Endothelial cell (in vitro differentiated cells): ENCODE results near the gene HLCS. TPM values are rescaled to one million over a fixed set of nuclear protein-coding genes. Genes with fewer than 3 reads are reported as not detected.

ENCODE experiments used
- DNase-seq: peaks from one replicate; pipeline ENCODE4 v3.0.0; 2021; ENCODE audit warnings: low spot score
- H3K27ac Mint-ChIP-seq: one replicate; pipeline ENCODE4 v1.8.0; 2021; ENCODE audit warnings: mixed read lengths, inconsistent platforms; ENCODE audit not compliant: unreplicated experiment
- H3K27me3 Mint-ChIP-seq: one replicate; pipeline ENCODE4 v1.8.0; 2021; ENCODE audit warnings: mild to moderate bottlenecking, moderate library complexity, mixed read lengths, inconsistent platforms; ENCODE audit not compliant: unreplicated experiment
- H3K36me3 Mint-ChIP-seq: one replicate; pipeline ENCODE4 v1.8.0; 2021; ENCODE audit warnings: mild to moderate bottlenecking, low read depth, mixed read lengths, inconsistent platforms; ENCODE audit not compliant: unreplicated experiment
- H3K4me1 Mint-ChIP-seq: one replicate; pipeline ENCODE4 v1.8.0; 2021; ENCODE audit warnings: mild to moderate bottlenecking, mixed read lengths, inconsistent platforms; ENCODE audit not compliant: unreplicated experiment
- H3K4me3 Mint-ChIP-seq: one replicate; pipeline ENCODE4 v1.8.0; 2021; ENCODE audit warnings: mild to moderate bottlenecking, mixed read lengths, inconsistent platforms; ENCODE audit not compliant: unreplicated experiment
- H3K9me3 Mint-ChIP-seq: one replicate; pipeline ENCODE4 v1.8.0; 2021; ENCODE audit warnings: mixed read lengths, inconsistent platforms; ENCODE audit not compliant: unreplicated experiment
- CTCF ChIP-seq: fragments of 200-600 bp; sonication (generic); IDR thresholded peaks from one replicate; pipeline ENCODE4 v1.5.0; 2021; ENCODE audit warnings: antibody characterized with exemption; ENCODE audit not compliant: unreplicated experiment
- total RNA-seq: library from RNA; stranded (reverse); fragmentation: NEBNext Ultra II Directional; extraction: Animal tissue kit (Norgen Biotek cat#: 25700); gene quantifications from one replicate; pipeline ENCODE4 v1.2.1, GENCODE V29; 2021; ENCODE audit not compliant: unreplicated experiment

The HLCS gene
- total RNA-seq, 1 donor from 2014 or later, result 97.4 TPM

- DNase-seq, result no peak
- Mint-ChIP-seq H3K27me3 (peaks cover 1% of the 10 kb centered on the region), H3K9me3 (no peaks in the 10 kb centered on the region), H3K27ac (no peak overlapping the region), H3K4me1 (peaks cover 10% of the 10 kb centered on the region), H3K4me3 (no peak overlapping the region), H3K36me3 (peaks cover 22% of the 10 kb centered on the region)
- TF ChIP-seq CTCF, result no peak
Observed at GRCh38 chr21:36873513-36873912, 93.0 kb downstream of the HLCS start.

GRCh38 chr21:36867291-36867905 is 99.1 kb downstream of the HLCS start:
- H3K4me1 Mint-ChIP-seq, result peaks cover 18% of the 10 kb centered on the region
- H3K9me3 Mint-ChIP-seq, result no peaks in the 10 kb centered on the region
- no peak for TF ChIP-seq CTCF
- no peak for DNase-seq
- H3K27me3 Mint-ChIP-seq, result peaks cover 2% of the 10 kb centered on the region
- peaks cover 11% of the 10 kb centered on the region for H3K36me3 Mint-ChIP-seq
- H3K4me3 Mint-ChIP-seq, result no peak overlapping the region
- no peak overlapping the region for H3K27ac Mint-ChIP-seq

GRCh38 chr21:36866419-36866818 is 100.0 kb downstream of the HLCS start:
- no peak for TF ChIP-seq CTCF
- Mint-ChIP-seq H3K4me3 (no peak overlapping the region), H3K27ac (no peak overlapping the region), H3K36me3 (peaks cover 20% of the 10 kb centered on the region), H3K9me3 (no peaks in the 10 kb centered on the region), H3K4me1 (peaks cover 24% of the 10 kb centered on the region), H3K27me3 (peaks cover 2% of the 10 kb centered on the region)
- DNase-seq, result no peak

- Mint-ChIP-seq H3K4me1 (peaks cover 24% of the 10 kb centered on the region), H3K27me3 (peaks cover 2% of the 10 kb centered on the region)
Observed at GRCh38 chr21:36864974-36865373, 101.5 kb downstream of the HLCS start.

More at GRCh38 chr21:36864974-36865373, 101.5 kb downstream of the HLCS start:
- Mint-ChIP-seq H3K27ac (no peak overlapping the region), H3K9me3 (no peaks in the 10 kb centered on the region), H3K4me3 (no peak overlapping the region), H3K36me3 (peaks cover 20% of the 10 kb centered on the region)
- DNase-seq, result no peak
- TF ChIP-seq CTCF, result no peak
